Dermis microvascular lymphatic vessel endothelial cell (primary cell): Measurements from ENCODE around the gene ATP2B3. TPM values are rescaled to one million over a fixed set of nuclear protein-coding genes. Genes with fewer than 3 reads are reported as not detected.

ENCODE experiments used
- DNase-seq, 2 donors: peaks; one replicate each; pipeline versions ENCODE4 v3.0.0 to v3.0.0-alpha.2; 2010; ENCODE audit warnings: low read depth in 2 of 2
- total RNA-seq: library from RNA; depleted of rRNA; stranded (reverse); fragments of >200 nt; gene quantifications from 2 replicates; pipeline ENCODE4 v1.2.1, GENCODE V29; 2014

The ATP2B3 gene
- total RNA-seq, 1 donor from 2014 or later, result not detected

GRCh38 chrX:153533091-153533490, 15.6 kb downstream of the ATP2B3 start:
- DNase-seq, result no peak

GRCh38 chrX:153537080-153537479, 19.6 kb downstream of the ATP2B3 start:
- no peak for DNase-seq

- no peak for DNase-seq
Measured at GRCh38 chrX:153537526-153538295, 20.3 kb downstream of the ATP2B3 start.

GRCh38 chrX:153538424-153538823, 21.0 kb downstream of the ATP2B3 start:
- DNase-seq, result no peak

GRCh38 chrX:153539171-153539978, 21.9 kb downstream of the ATP2B3 start:
- DNase-seq, result peak; percentile 33 to 57

- no peak for DNase-seq
Measured at GRCh38 chrX:153539979-153540358, 22.5 kb downstream of the ATP2B3 start.

GRCh38 chrX:153544727-153545126, 27.3 kb downstream of the ATP2B3 start:
- no peak for DNase-seq

GRCh38 chrX:153546386-153546785, 28.9 kb downstream of the ATP2B3 start:
- no peak for DNase-seq

- DNase-seq, result no peak
Measured at GRCh38 chrX:153547195-153547594, 29.8 kb downstream of the ATP2B3 start.

GRCh38 chrX:153549231-153549630, 31.8 kb downstream of the ATP2B3 start:
- no peak for DNase-seq

GRCh38 chrX:153549807-153550206, 32.4 kb downstream of the ATP2B3 start:
- DNase-seq, result no peak

GRCh38 chrX:153551135-153551534, 33.7 kb downstream of the ATP2B3 start:
- DNase-seq, result no peak

GRCh38 chrX:153554519-153555167, 37.2 kb downstream of the ATP2B3 start:
- DNase-seq, result peak; percentile 11 to 39

GRCh38 chrX:153556767-153557166, 39.3 kb downstream of the ATP2B3 start:
- no peak for DNase-seq

GRCh38 chrX:153557618-153558355, 40.3 kb downstream of the ATP2B3 start:
- DNase-seq, result no peak

- DNase-seq, result no peak
Measured at GRCh38 chrX:153560000-153560399, 42.6 kb downstream of the ATP2B3 start.

- no peak for DNase-seq
Measured at GRCh38 chrX:153560466-153560865, 43.0 kb downstream of the ATP2B3 start.

- no peak for DNase-seq
Measured at GRCh38 chrX:153561337-153561736, 43.9 kb downstream of the ATP2B3 start.

- no peak for DNase-seq
Measured at GRCh38 chrX:153562546-153562945, 45.1 kb downstream of the ATP2B3 start.

GRCh38 chrX:153564047-153564606, 46.7 kb downstream of the ATP2B3 start:
- DNase-seq, result no peak

- no peak for DNase-seq
Measured at GRCh38 chrX:153565996-153566580, 48.6 kb downstream of the ATP2B3 start.
